ENCODE results near the gene PRPF38B. TPM values are rescaled to one million over a fixed set of nuclear protein-coding genes. Genes with fewer than 3 reads are reported as not detected.

The PRPF38B gene
- total and polyA plus RNA-seq, 2 of the 4 experiments (the other 2 are of a cell fraction) = 9.0 to 19.3 TPM

- BruUV-seq (replicated peaks) = no TSS peak
- no peak overlapping the region for H4K91ac ChIP-seq (ENCODE audit: insufficient read depth, low read depth, low read length)
- POLR2A ChIA-PET (ENCODE audit: unreplicated experiment) = interaction anchor here (0.6 kb wide), 1 partner anchor 102 kb away, joined by 3 read pairs; no protein-coding TSS in a partner anchor
Measured at GRCh38 chr1:108749081-108749480, 57.0 kb downstream of the PRPF38B start.

More at GRCh38 chr1:108749081-108749480, 57.0 kb downstream of the PRPF38B start:
- H2BK5ac ChIP-seq (ENCODE audit: low read depth, low read length, poor library complexity, severe bottlenecking) = no peak overlapping the region
- H4K8ac ChIP-seq (ENCODE audit: low read depth in 2 of 2, low read length in 2 of 2) = no peak overlapping the region
- dilution Hi-C loops (cut with HindIII; ENCODE audit: low sequenced_read_pairs, unreplicated experiment) (no loop called here), in situ Hi-C loops (cut with MboI; ENCODE audit: low sequenced_read_pairs) (loop anchor here (5.0 kb wide), 1 partner anchor 57 kb away; the partner anchor contains the start of gene PRPF38B), intact Hi-C loops (cut with micrococcal nuclease) (no loop called here)
- peaks cover 23 to 35% of the 10 kb centered on the region in 2 experiments for H3K79me1 ChIP-seq (ENCODE audit: low read depth in 1 of 2, low read length in 2 of 2)
- ATAC-seq (ENCODE audit: low read depth) (no peak), DNase-seq (no peak)
- H2BK20ac ChIP-seq (ENCODE audit: low read depth, low read length) = no peak overlapping the region
- no peak overlapping the region for H2BK15ac ChIP-seq (ENCODE audit: low read depth, low read length)
- H3K4me3 ChIP-seq (ENCODE audit: insufficient read depth, low read depth, low read length) = no peak overlapping the region
- H3K4me2 ChIP-seq (ENCODE audit: low read depth, low read length) = no peak overlapping the region
- peaks cover 6% of the 10 kb centered on the region; the same call in 1 of the 2 replicates for H4K20me1 ChIP-seq (ENCODE audit: insufficient read depth, low read length)
- H3K56ac ChIP-seq (ENCODE audit: extremely low read depth, insufficient read depth, low read length) = no peak overlapping the region
- H3K9ac ChIP-seq (ENCODE audit: low read depth, low read length) = no peak overlapping the region
- H2AK9ac ChIP-seq (replicated peaks; ENCODE audit: low read depth, low read length, poor library complexity) = no peak overlapping the region
- no peak overlapping the region for H4K5ac ChIP-seq (ENCODE audit: low read depth, low read length)
- no peaks in the 10 kb centered on the region for H3K4me1 ChIP-seq (ENCODE audit: control insufficient read depth, insufficient read depth, low read length)
- no peaks in the 10 kb centered on the region for H3K27me3 ChIP-seq (ENCODE audit: control insufficient read depth, insufficient read depth, low read length)
- no peak overlapping the region for H3K27ac ChIP-seq (ENCODE audit: insufficient read depth, low read length)
- no peaks in the 10 kb centered on the region for H3K9me3 ChIP-seq (ENCODE audit: control insufficient read depth, insufficient read depth, low read length)
- H2BK120ac ChIP-seq (ENCODE audit: low read depth, low read length) = no peak overlapping the region
- H3K4ac ChIP-seq (ENCODE audit: low read depth, low read length) = no peak overlapping the region
- H3K9me1 ChIP-seq (ENCODE audit: insufficient read depth, low read length) = 0 out of 2 replicates have a peak, but pooled peaks cover 2% of the 10 kb centered on the region
- no peak overlapping the region for H3K14ac ChIP-seq (replicated peaks; ENCODE audit: low read depth, low read length)
- H3K18ac ChIP-seq (ENCODE audit: low read depth, low read length) = no peak overlapping the region
- no peak overlapping the region for H2AFZ ChIP-seq (replicated peaks; ENCODE audit: low read length, poor library complexity)
- TF ChIP-seq CEBPB (IDR thresholded peaks at IDR 0.05; ENCODE audit: low read depth, low read length) (no peak), RAD21 (IDR thresholded peaks at IDR 0.05; ENCODE audit: low read length) (no peak), NFE2L2 (IDR thresholded peaks at IDR 0.05; ENCODE audit: low read depth, low read length) (no peak), SMC3 (IDR thresholded peaks at IDR 0.05; ENCODE audit: low read depth, low read length) (no peak), CHD1 (IDR thresholded peaks at IDR 0.05; ENCODE audit: low read depth, low read length) (no peak), FOS (IDR thresholded peaks at IDR 0.05; ENCODE audit: low read depth, low read length) (no peak), MAZ (IDR thresholded peaks at IDR 0.05; ENCODE audit: borderline replicate concordance, low read depth, low read length) (no peak)
- CTCF ChIA-PET = no interaction called here
- peaks cover 8% of the 10 kb centered on the region for H3K36me3 ChIP-seq (ENCODE audit: control insufficient read depth, insufficient read depth, low read length)
- no peak overlapping the region for H3K23ac ChIP-seq (ENCODE audit: low read depth, low read length)
- no peak overlapping the region for H2AK5ac ChIP-seq (ENCODE audit: low read depth, low read length)
- 100% methylated on average over 1 of the region's 4 CpGs for WGBS, 2 experiments (ENCODE audit: extremely low coverage in 2 of 2, insufficient read length in 1 of 2)

Data from IMR-90 (cell line).